Breast epithelium (tissue), 3 donors: Measurements from ENCODE around the gene PRKN.

Experiments
- CTCF ChIP-seq, 3 donors: fragments of 450-650 bp; IDR thresholded peaks; one replicate each; pipeline ENCODE4 v1.5.1; 2016 to 2017; ENCODE audit warnings: antibody characterized with exemption in 3 of 3, mild to moderate bottlenecking in 3 of 3, moderate library complexity in 3 of 3
- POLR2A ChIP-seq: fragments of 450-650 bp; IDR thresholded peaks from one replicate; pipeline ENCODE4 v1.6.1; 2016; ENCODE audit warnings: antibody characterized with exemption, mild to moderate bottlenecking, moderate library complexity

- no peak for TF ChIP-seq POLR2A
- TF ChIP-seq CTCF (IDR thresholded peaks at IDR 0.05): no peak
Observed at GRCh38 chr6:161359618-161359945, 1368.0 kb downstream of the PRKN start.
